Measurements from ENCODE around the gene CLCN7. TPM values are rescaled to one million over a fixed set of nuclear protein-coding genes. Genes with fewer than 3 reads are reported as not detected.

CLCN7 gene
- total and polyA plus RNA-seq, 2 of the 13 experiments (the other 11 are each of a cell fraction or from before 2014, with no cell fraction given): 24.6 to 25.1 TPM

DNA sequence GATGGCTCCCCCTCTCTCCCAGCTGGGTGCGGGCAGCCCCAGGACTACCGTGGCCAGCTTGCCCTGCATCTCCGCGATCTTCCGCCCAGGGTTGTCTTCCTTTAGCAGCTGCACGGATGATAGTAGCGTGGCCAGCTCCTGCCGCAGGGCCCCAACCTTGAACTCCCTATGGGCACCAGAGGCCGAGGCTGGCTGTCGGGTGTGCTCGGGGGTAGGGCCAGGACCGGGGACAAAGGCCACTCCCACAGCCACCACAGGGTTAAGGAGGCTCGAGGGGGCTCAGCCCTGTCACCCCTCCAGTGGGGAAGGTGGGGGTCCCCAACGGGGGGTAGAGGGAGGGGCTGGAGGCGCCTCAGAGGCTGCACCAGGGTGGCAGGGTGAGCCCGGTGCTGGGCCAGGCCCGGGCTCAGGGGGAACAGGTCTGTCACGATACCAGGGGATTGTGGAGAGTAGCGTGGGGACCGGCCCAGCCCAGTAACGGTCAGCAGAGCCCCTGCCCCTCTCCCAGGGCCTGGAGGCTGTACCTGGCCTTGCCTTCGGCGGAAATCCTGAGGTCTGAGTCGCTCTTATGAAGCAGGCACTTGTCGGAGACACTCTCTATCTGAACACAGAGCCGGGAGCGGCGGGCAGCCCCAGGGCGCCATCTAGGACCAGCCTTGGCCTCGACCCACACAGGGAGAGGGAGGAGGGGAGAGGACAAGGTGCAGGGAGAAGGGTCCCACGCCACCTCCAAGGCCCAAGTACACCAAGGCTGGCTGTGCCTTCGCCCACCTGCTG is 38.7 kb downstream of the CLCN7 start (continued):
- TF ChIP-seq AHDC1 (CRISPR knock-in tag; IDR thresholded peaks at IDR 0.05; ENCODE audit: borderline replicate concordance) (no peak), PRDM10 (CRISPR knock-in tag; IDR thresholded peaks at IDR 0.05; ENCODE audit: low read depth) (no peak), SOX5 (CRISPR knock-in tag; IDR thresholded peaks at IDR 0.05; ENCODE audit: borderline replicate concordance) (no peak), FLYWCH1 (CRISPR knock-in tag; IDR thresholded peaks at IDR 0.05) (no peak), FOSL1 (CRISPR knock-in tag; IDR thresholded peaks at IDR 0.05; ENCODE audit: borderline replicate concordance) (no peak), KLF13 (CRISPR knock-in tag; IDR thresholded peaks at IDR 0.05) (0 out of 2 replicates have a peak, but pooled peaks have one; percentile 21), PHF8 (CRISPR knock-in tag; IDR thresholded peaks at IDR 0.05) (peak; percentile 71), PAX8 (CRISPR knock-in tag; IDR thresholded peaks at IDR 0.05; ENCODE audit: borderline replicate concordance) (no peak), ZNF225 (CRISPR knock-in tag; IDR thresholded peaks at IDR 0.05) (no peak; the same call in 1 of the 2 replicates), KDM3A (CRISPR knock-in tag; IDR thresholded peaks at IDR 0.05; ENCODE audit: low read depth) (no peak), ZBTB7A (CRISPR knock-in tag; IDR thresholded peaks at IDR 0.05) (0 out of 2 replicates have a peak, but pooled peaks have one; percentile 57), BRD4 (CRISPR knock-in tag; IDR thresholded peaks at IDR 0.05) (0 out of 2 replicates have a peak, but pooled peaks have one; percentile 59), NR2C2 (CRISPR knock-in tag; IDR thresholded peaks at IDR 0.05; ENCODE audit: borderline replicate concordance) (no peak), MXD4 (CRISPR knock-in tag; IDR thresholded peaks at IDR 0.05) (no peak), MEIS2 (CRISPR knock-in tag; IDR thresholded peaks at IDR 0.05) (peak; percentile 31; the same call in 1 of the 2 replicates), KMT2B (CRISPR knock-in tag; IDR thresholded peaks at IDR 0.05) (0 out of 2 replicates have a peak, but pooled peaks have one; percentile 41)
- TF ChIP-seq, protein P1, sequence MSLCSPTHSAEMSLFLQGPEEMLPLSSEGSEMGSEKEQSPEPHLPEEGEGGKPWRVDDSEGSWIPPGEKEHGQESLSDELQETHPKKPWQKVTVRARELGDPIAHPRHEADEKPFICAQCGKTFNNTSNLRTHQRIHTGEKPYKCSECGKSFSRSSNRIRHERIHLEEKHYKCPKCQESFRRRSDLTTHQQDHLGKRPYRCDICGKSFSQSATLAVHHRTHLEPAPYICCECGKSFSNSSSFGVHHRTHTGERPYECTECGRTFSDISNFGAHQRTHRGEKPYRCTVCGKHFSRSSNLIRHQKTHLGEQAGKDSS (CRISPR knock-in tag; IDR thresholded peaks at IDR 0.05; ENCODE audit: borderline replicate concordance, low read depth): 0 out of 2 replicates have a peak, but pooled peaks have one; percentile 28
- TF ChIP-seq, protein P2, sequence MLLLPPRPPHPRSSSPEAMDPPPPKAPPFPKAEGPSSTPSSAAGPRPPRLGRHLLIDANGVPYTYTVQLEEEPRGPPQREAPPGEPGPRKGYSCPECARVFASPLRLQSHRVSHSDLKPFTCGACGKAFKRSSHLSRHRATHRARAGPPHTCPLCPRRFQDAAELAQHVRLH (CRISPR knock-in tag; IDR thresholded peaks at IDR 0.05; ENCODE audit: borderline replicate concordance, low read depth): no peak; the same call in 1 of the 2 replicates
